HEK293 (cell line): Measurements from ENCODE around the gene ALDH3A1.

Source experiments
- CTCF ChIA-PET: fragments of 350-600 bp; formaldehyde crosslinking; extraction: SDS; loops from one replicate; lab custom pipeline; 2021; ENCODE audit warnings: antibody characterized with exemption; lab: Yijun Ruan, JAX
- POLR2A ChIA-PET: fragments of 300-600 bp; formaldehyde crosslinking; extraction: SDS; loops from one replicate; lab custom pipeline; 2020; ENCODE audit warnings: antibody characterized with exemption, inconsistent platforms; lab: Yijun Ruan, JAX
- H3K27ac ChIP-seq: fragments of 200-500 bp; sonication (Bioruptor generic); 2 replicates; pipeline ENCODE4 v1.5.1; 2014; ENCODE audit warnings: low read depth, low read length, control low read depth, inconsistent platforms; ENCODE audit errors: extremely low read depth
- H3K36me3 ChIP-seq, 2 experiments: fragments of 200-500 bp in 1 of 2; sonication (Bioruptor generic) in 1 of 2; 1 replicate in 1 of 2; 2 replicates in 1 of 2; pipeline ENCODE4 v1.5.1; 2014 to 2017; ENCODE audit warnings: inconsistent platforms in 2 of 2, low read length in 2 of 2; ENCODE audit not compliant: control insufficient read depth in 2 of 2, insufficient read depth in 1 of 2
- H3K4me1 ChIP-seq: fragments of 200-500 bp; sonication (Bioruptor generic); 2 replicates; pipeline ENCODE4 v1.5.1; 2014; ENCODE audit warnings: mild to moderate bottlenecking, low read length, inconsistent platforms; ENCODE audit not compliant: control insufficient read depth, insufficient read depth
- H3K4me3 ChIP-seq: 2 replicates; pipeline ENCODE4 v1.5.1; 2011; ENCODE audit warnings: low read depth, mild to moderate bottlenecking, control low read depth, low read length, moderate library complexity
- H3K9me3 ChIP-seq: fragments of 200-500 bp; sonication (Bioruptor generic); 2 replicates; pipeline ENCODE4 v1.5.1; 2014; ENCODE audit warnings: low read depth, low read length, inconsistent platforms; ENCODE audit not compliant: control insufficient read depth, insufficient read depth
- KLF16 ChIP-seq: fragments of 450-650 bp; formaldehyde crosslinking; IDR thresholded peaks from 2 replicates; pipeline ENCODE4 v1.5.1; 2017; ENCODE audit warnings: missing biosample characterization, missing genetic modification characterization
- KLF8 ChIP-seq: fragments of 450-650 bp; formaldehyde crosslinking; IDR thresholded peaks from 2 replicates; pipeline ENCODE4 v1.5.1; 2016; ENCODE audit warnings: missing biosample characterization, missing genetic modification characterization
- PRDM4 ChIP-seq: fragments of 450-650 bp; formaldehyde crosslinking; IDR thresholded peaks from 2 replicates; pipeline ENCODE4 v1.5.1; 2017; ENCODE audit warnings: missing biosample characterization, missing genetic modification characterization
- SCRT1 ChIP-seq: fragments of 450-650 bp; formaldehyde crosslinking; IDR thresholded peaks from 2 replicates; pipeline ENCODE4 v1.5.1; 2016; ENCODE audit warnings: missing biosample characterization, missing genetic modification characterization, borderline replicate concordance
- SP2 ChIP-seq: fragments of 450-650 bp; formaldehyde crosslinking; IDR thresholded peaks from 2 replicates; pipeline ENCODE4 v1.5.1; 2016; ENCODE audit warnings: missing biosample characterization, missing genetic modification characterization
- YY1 ChIP-seq: fragments of 450-650 bp; formaldehyde crosslinking; IDR thresholded peaks from 2 replicates; pipeline ENCODE4 v1.5.1; 2018; ENCODE audit warnings: missing biosample characterization, missing genetic modification characterization
- ZEB2 ChIP-seq: fragments of 450-650 bp; formaldehyde crosslinking; IDR thresholded peaks from 2 replicates; pipeline ENCODE4 v1.5.1; 2016; ENCODE audit warnings: missing biosample characterization, missing genetic modification characterization
- ZFP69B ChIP-seq: fragments of 450-650 bp; formaldehyde crosslinking; IDR thresholded peaks from 2 replicates; pipeline ENCODE4 v1.5.1; 2016; ENCODE audit warnings: missing biosample characterization, missing genetic modification characterization
- ZNF157 ChIP-seq: fragments of 450-650 bp; formaldehyde crosslinking; IDR thresholded peaks from 2 replicates; pipeline ENCODE4 v1.5.1; 2016; ENCODE audit warnings: missing biosample characterization, missing genetic modification characterization
- ZNF169 ChIP-seq: fragments of 450-650 bp; formaldehyde crosslinking; IDR thresholded peaks from 2 replicates; pipeline ENCODE4 v1.5.1; 2016; ENCODE audit warnings: missing biosample characterization, missing genetic modification characterization
- ZNF223 ChIP-seq: fragments of 450-650 bp; formaldehyde crosslinking; IDR thresholded peaks from 2 replicates; pipeline ENCODE4 v1.5.1; 2016; ENCODE audit warnings: missing biosample characterization, missing genetic modification characterization
- ZNF23 ChIP-seq: fragments of 450-650 bp; formaldehyde crosslinking; IDR thresholded peaks from 2 replicates; pipeline ENCODE4 v1.5.1; 2016; ENCODE audit warnings: missing biosample characterization, missing genetic modification characterization, borderline replicate concordance
- ZNF292 ChIP-seq: fragments of 450-650 bp; formaldehyde crosslinking; IDR thresholded peaks from 2 replicates; pipeline ENCODE4 v1.5.1; 2016; ENCODE audit warnings: low read depth, missing biosample characterization, missing genetic modification characterization, borderline replicate concordance
- ZNF350 ChIP-seq: fragments of 450-650 bp; formaldehyde crosslinking; IDR thresholded peaks from 2 replicates; pipeline ENCODE4 v1.5.0; 2017; ENCODE audit warnings: missing biosample characterization, mild to moderate bottlenecking, missing genetic modification characterization
- ZNF416 ChIP-seq: fragments of 450-650 bp; formaldehyde crosslinking; IDR thresholded peaks from 2 replicates; pipeline ENCODE4 v1.5.1; 2016; ENCODE audit warnings: missing biosample characterization, missing genetic modification characterization
- ZNF426 ChIP-seq: fragments of 450-650 bp; formaldehyde crosslinking; IDR thresholded peaks from 2 replicates; pipeline ENCODE4 v1.5.1; 2017; ENCODE audit warnings: missing biosample characterization, missing genetic modification characterization, mild to moderate bottlenecking, inconsistent platforms, moderate library complexity
- ZNF473 ChIP-seq: fragments of 450-650 bp; formaldehyde crosslinking; IDR thresholded peaks from 2 replicates; pipeline ENCODE4 v1.5.1; 2017; ENCODE audit warnings: missing biosample characterization, missing genetic modification characterization
- ZNF510 ChIP-seq: fragments of 450-650 bp; formaldehyde crosslinking; IDR thresholded peaks from 2 replicates; pipeline ENCODE4 v1.5.1; 2018; ENCODE audit warnings: mild to moderate bottlenecking, missing genetic modification characterization, missing biosample characterization; ENCODE audit not compliant: insufficient replicate concordance
- ZNF707 ChIP-seq: fragments of 450-650 bp; formaldehyde crosslinking; IDR thresholded peaks from 2 replicates; pipeline ENCODE4 v1.5.1; 2016; ENCODE audit warnings: missing biosample characterization, missing genetic modification characterization
- ZNF777 ChIP-seq: fragments of 450-650 bp; formaldehyde crosslinking; IDR thresholded peaks from 2 replicates; pipeline ENCODE4 v1.5.1; 2017; ENCODE audit warnings: missing biosample characterization, missing genetic modification characterization, borderline replicate concordance
- TF ChIP-seq, protein P1 (sequence below): fragments of 450-650 bp; formaldehyde crosslinking; IDR thresholded peaks from 2 replicates; pipeline ENCODE4 v1.5.1; 2016; ENCODE audit warnings: missing biosample characterization, missing genetic modification characterization
- TF ChIP-seq, protein P2 (sequence below): fragments of 450-650 bp; formaldehyde crosslinking; IDR thresholded peaks from 2 replicates; pipeline ENCODE4 v1.5.1; 2016; ENCODE audit warnings: missing biosample characterization, missing genetic modification characterization

The ALDH3A1 gene

DNA sequence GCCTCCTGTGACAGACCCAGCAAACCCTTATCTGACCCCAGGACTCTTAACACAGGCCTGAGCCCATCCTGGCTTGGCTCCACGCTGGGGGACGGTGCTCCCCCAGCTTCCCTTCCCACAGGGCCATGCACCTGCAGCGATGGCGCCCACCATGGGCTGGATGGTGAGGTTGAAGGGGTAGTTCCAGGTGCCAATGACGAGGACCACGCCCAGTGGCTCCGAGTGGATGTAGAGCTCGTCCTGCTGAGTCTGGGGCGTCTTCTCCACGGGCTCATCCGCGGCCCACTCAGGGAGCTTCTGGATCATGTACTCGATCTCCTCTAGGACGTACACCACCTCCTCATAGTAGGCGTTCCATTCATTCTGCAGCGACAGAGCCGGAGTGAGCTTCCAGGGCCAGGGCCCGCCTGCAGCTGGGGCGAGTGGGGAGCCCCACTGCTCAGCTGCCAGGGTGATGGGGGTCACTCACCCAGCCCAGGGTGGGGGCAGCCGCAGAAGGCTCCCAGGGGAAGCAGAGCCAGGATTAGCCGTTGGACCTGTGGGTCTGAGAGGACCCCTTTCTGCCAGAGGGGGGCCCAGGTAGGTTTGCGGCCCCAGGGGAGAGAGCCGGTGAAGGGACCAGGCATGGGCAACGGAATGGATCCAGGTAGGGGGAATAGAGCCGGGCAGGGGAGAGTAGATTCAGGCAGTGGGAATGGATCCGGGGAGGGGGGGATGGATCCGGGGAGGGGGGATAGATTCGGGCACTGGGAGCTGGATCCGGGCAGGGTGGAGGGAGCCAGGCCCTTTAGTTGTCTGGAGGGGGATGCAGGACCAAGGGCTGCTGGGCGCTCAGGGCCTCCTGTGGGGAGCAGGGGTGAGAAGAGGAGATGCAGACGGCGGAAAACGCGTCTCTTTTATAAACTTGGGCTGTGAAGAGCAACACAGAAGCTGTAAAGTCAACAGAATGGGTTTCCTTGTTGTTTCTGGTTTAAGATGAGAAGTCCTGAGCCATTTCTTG is 4.7 kb downstream of the ALDH3A1 start:
- POLR2A ChIA-PET = interaction anchor here (0.6 kb wide), 1 partner anchor 41 kb away, joined by 3 read pairs; no protein-coding TSS in a partner anchor
- CTCF ChIA-PET = interaction anchor here (0.6 to 7.3 kb wide), 11 partner anchors 11 to 378 kb away, joined by 3 to 80 read pairs (median 3); no protein-coding TSS in a partner anchor
- Histone ChIP-seq H3K4me3 (no peak overlapping the region), H3K36me3 (no peaks in the 10 kb centered on the region), H3K9me3 (no peaks in the 10 kb centered on the region), H3K4me1 (peaks cover 3% of the 10 kb centered on the region; the same call in 1 of the 2 replicates), H3K27ac (no peak overlapping the region)
- TF ChIP-seq SP2 (tag by site-specific recombination) (no peak), KLF8 (tag by site-specific recombination) (no peak), ZNF157 (tag by site-specific recombination) (no peak), ZEB2 (tag by site-specific recombination) (no peak)
- TF ChIP-seq, protein P1, sequence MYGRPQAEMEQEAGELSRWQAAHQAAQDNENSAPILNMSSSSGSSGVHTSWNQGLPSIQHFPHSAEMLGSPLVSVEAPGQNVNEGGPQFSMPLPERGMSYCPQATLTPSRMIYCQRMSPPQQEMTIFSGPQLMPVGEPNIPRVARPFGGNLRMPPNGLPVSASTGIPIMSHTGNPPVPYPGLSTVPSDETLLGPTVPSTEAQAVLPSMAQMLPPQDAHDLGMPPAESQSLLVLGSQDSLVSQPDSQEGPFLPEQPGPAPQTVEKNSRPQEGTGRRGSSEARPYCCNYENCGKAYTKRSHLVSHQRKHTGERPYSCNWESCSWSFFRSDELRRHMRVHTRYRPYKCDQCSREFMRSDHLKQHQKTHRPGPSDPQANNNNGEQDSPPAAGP (tag by site-specific recombination) = no peak

GRCh38 chr17:19742495-19742894 is 5.6 kb downstream of the ALDH3A1 start:
- H3K4me1 ChIP-seq = peaks cover 3% of the 10 kb centered on the region; the same call in 1 of the 2 replicates
- no peaks in the 10 kb centered on the region for H3K9me3 ChIP-seq
- CTCF ChIA-PET = interaction anchor here (1.0 to 7.3 kb wide), 5 partner anchors 12 to 232 kb away, joined by 3 to 80 read pairs (median 4); no protein-coding TSS in a partner anchor
- H3K4me3 ChIP-seq = no peak overlapping the region
- no peaks in the 10 kb centered on the region for H3K36me3 ChIP-seq
- POLR2A ChIA-PET = interaction anchor here (1.4 kb wide), 1 partner anchor 94 kb away, joined by 4 read pairs; the partner anchor contains the start of gene ALDH3A2
- H3K27ac ChIP-seq = no peak overlapping the region
- no peak for TF ChIP-seq ZNF223 (tag by site-specific recombination)
- no peak for TF ChIP-seq SCRT1 (tag by site-specific recombination)
- no peak for TF ChIP-seq ZNF350
- no peak for TF ChIP-seq ZNF777 (tag by site-specific recombination)
- TF ChIP-seq YY1 (tag by site-specific recombination) = no peak
- no peak for TF ChIP-seq ZNF169
- TF ChIP-seq, protein P2, sequence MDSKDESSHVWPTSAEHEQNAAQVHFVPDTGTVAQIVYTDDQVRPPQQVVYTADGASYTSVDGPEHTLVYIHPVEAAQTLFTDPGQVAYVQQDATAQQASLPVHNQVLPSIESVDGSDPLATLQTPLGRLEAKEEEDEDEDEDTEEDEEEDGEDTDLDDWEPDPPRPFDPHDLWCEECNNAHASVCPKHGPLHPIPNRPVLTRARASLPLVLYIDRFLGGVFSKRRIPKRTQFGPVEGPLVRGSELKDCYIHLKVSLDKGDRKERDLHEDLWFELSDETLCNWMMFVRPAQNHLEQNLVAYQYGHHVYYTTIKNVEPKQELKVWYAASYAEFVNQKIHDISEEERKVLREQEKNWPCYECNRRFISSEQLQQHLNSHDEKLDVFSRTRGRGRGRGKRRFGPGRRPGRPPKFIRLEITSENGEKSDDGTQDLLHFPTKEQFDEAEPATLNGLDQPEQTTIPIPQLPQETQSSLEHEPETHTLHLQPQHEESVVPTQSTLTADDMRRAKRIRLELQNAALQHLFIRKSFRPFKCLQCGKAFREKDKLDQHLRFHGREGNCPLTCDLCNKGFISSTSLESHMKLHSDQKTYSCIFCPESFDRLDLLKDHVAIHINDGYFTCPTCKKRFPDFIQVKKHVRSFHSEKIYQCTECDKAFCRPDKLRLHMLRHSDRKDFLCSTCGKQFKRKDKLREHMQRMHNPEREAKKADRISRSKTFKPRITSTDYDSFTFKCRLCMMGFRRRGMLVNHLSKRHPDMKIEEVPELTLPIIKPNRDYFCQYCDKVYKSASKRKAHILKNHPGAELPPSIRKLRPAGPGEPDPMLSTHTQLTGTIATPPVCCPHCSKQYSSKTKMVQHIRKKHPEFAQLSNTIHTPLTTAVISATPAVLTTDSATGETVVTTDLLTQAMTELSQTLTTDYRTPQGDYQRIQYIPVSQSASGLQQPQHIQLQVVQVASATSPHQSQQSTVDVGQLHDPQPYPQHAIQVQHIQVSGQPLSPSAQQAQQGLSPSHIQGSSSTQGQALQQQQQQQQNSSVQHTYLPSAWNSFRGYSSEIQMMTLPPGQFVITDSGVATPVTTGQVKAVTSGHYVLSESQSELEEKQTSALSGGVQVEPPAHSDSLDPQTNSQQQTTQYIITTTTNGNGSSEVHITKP = no peak
- no peak for TF ChIP-seq KLF16 (tag by site-specific recombination)
- no peak for TF ChIP-seq ZNF416 (tag by site-specific recombination)
- TF ChIP-seq ZNF292 (tag by site-specific recombination) = no peak
- no peak for TF ChIP-seq ZNF426 (tag by site-specific recombination)
- TF ChIP-seq ZNF473 (tag by site-specific recombination) = no peak
- no peak for TF ChIP-seq ZNF707
- TF ChIP-seq PRDM4 = no peak
- no peak for TF ChIP-seq ZFP69B (tag by site-specific recombination)
- TF ChIP-seq ZNF23 (tag by site-specific recombination) = no peak
- no peak for TF ChIP-seq ZNF510 (tag by site-specific recombination)
